ENCODE data around the gene ISL1.

The ISL1 gene

GRCh38 chr5:51386916-51387883, 4.0 kb downstream of the ISL1 start:
- DNase-seq (ENCODE audit: low read depth) = no peak

GRCh38 chr5:51387884-51388275, 4.6 kb downstream of the ISL1 start:
- DNase-seq (ENCODE audit: low read depth) = no peak

GRCh38 chr5:51388488-51389287, 5.4 kb downstream of the ISL1 start:
- no peak for DNase-seq (ENCODE audit: low read depth)

GRCh38 chr5:51389288-51389576, 6.0 kb downstream of the ISL1 start:
- no peak for DNase-seq (ENCODE audit: low read depth)

- no peak for DNase-seq (ENCODE audit: low read depth)
Observed at GRCh38 chr5:51389577-51390463, 6.6 kb downstream of the ISL1 start.

- no peak for DNase-seq (ENCODE audit: low read depth)
Observed at GRCh38 chr5:51391175-51391574, 7.9 kb downstream of the ISL1 start.

GRCh38 chr5:51392689-51393199, 9.5 kb downstream of the ISL1 start:
- DNase-seq (ENCODE audit: low read depth) = no peak

GRCh38 chr5:51394609-51395008, 11.4 kb downstream of the ISL1 start:
- no peak for DNase-seq (ENCODE audit: low read depth)

- DNase-seq (ENCODE audit: low read depth) = no peak
Observed at GRCh38 chr5:51395245-51395644, 12.0 kb downstream of the ISL1 start.

GRCh38 chr5:51395666-51396356, 12.6 kb downstream of the ISL1 start:
- DNase-seq (ENCODE audit: low read depth) = no peak

- DNase-seq (ENCODE audit: low read depth) = no peak
Observed at GRCh38 chr5:51396797-51397196, 13.5 kb downstream of the ISL1 start.

GRCh38 chr5:51397996-51398395, 14.7 kb downstream of the ISL1 start:
- DNase-seq (ENCODE audit: low read depth) = no peak

GRCh38 chr5:51398875-51399642, 15.8 kb downstream of the ISL1 start:
- DNase-seq (ENCODE audit: low read depth) = no peak

GRCh38 chr5:51399643-51400006, 16.4 kb downstream of the ISL1 start:
- no peak for DNase-seq (ENCODE audit: low read depth)

GRCh38 chr5:51404255-51404654, 21.0 kb downstream of the ISL1 start:
- DNase-seq (ENCODE audit: low read depth) = no peak

GRCh38 chr5:51411921-51412325, 28.7 kb downstream of the ISL1 start:
- no peak for DNase-seq (ENCODE audit: low read depth)

- DNase-seq (ENCODE audit: low read depth) = no peak
Observed at GRCh38 chr5:51414516-51414915, 31.3 kb downstream of the ISL1 start.

- no peak for DNase-seq (ENCODE audit: low read depth)
Observed at GRCh38 chr5:51416149-51416548, 32.9 kb downstream of the ISL1 start.

- no peak for DNase-seq (ENCODE audit: low read depth)
Observed at GRCh38 chr5:51433052-51433710, 49.9 kb downstream of the ISL1 start.

- DNase-seq (ENCODE audit: low read depth) = no peak
Observed at GRCh38 chr5:51439232-51439631, 56.0 kb downstream of the ISL1 start.

All from iris pigment epithelial cell (primary cell).